GDM1 (cell line): Measurements from ENCODE around the gene OR10A6.

Experiments
- DNase-seq: peaks from one replicate; lab custom pipeline; 2025; lab: John Stamatoyannopoulos, UW

The OR10A6 gene

GRCh38 chr11:7910286-7910788, 20.7 kb downstream of the OR10A6 start:
- no peak for DNase-seq

GRCh38 chr11:7909585-7910285, 21.3 kb downstream of the OR10A6 start:
- no peak for DNase-seq

- DNase-seq: no peak
Measured at GRCh38 chr11:7907121-7907520, 23.9 kb downstream of the OR10A6 start.

GRCh38 chr11:7906481-7906880, 24.6 kb downstream of the OR10A6 start:
- DNase-seq: no peak

- no peak for DNase-seq
Measured at GRCh38 chr11:7905961-7906429, 25.1 kb downstream of the OR10A6 start.

GRCh38 chr11:7905549-7905948, 25.5 kb downstream of the OR10A6 start:
- no peak for DNase-seq

- DNase-seq: no peak
Measured at GRCh38 chr11:7904917-7905316, 26.2 kb downstream of the OR10A6 start.

- DNase-seq: no peak
Measured at GRCh38 chr11:7903940-7904339, 27.1 kb downstream of the OR10A6 start.

- DNase-seq: no peak
Measured at GRCh38 chr11:7901319-7901854, 29.7 kb downstream of the OR10A6 start.

- no peak for DNase-seq
Measured at GRCh38 chr11:7900686-7901085, 30.4 kb downstream of the OR10A6 start.

- no peak for DNase-seq
Measured at GRCh38 chr11:7899418-7899817, 31.6 kb downstream of the OR10A6 start.

- DNase-seq: no peak
Measured at GRCh38 chr11:7898666-7899283, 32.3 kb downstream of the OR10A6 start.

- DNase-seq: no peak
Measured at GRCh38 chr11:7896009-7896785, 34.9 kb downstream of the OR10A6 start.

GRCh38 chr11:7894251-7894650, 36.8 kb downstream of the OR10A6 start:
- no peak for DNase-seq

- DNase-seq: no peak
Measured at GRCh38 chr11:7893796-7894195, 37.3 kb downstream of the OR10A6 start.

GRCh38 chr11:7892840-7893254, 38.2 kb downstream of the OR10A6 start:
- DNase-seq: peak; percentile 30

GRCh38 chr11:7892059-7892699, 38.9 kb downstream of the OR10A6 start:
- no peak for DNase-seq

- DNase-seq: no peak
Measured at GRCh38 chr11:7890417-7891172, 40.5 kb downstream of the OR10A6 start.

- no peak for DNase-seq
Measured at GRCh38 chr11:7889985-7890384, 41.1 kb downstream of the OR10A6 start.

GRCh38 chr11:7882860-7883259, 48.2 kb downstream of the OR10A6 start:
- DNase-seq: no peak
